SK-N-DZ (cell line): ENCODE measurements around the gene OLA1.

ENCODE experiments used
- DNase-seq: peaks from one replicate; pipeline ENCODE4 v3.0.0-alpha.2; 2015; ENCODE audit warnings: low spot score

The OLA1 gene

GRCh38 chr2:174066871-174067270 lies 181.5 kb downstream of the OLA1 start:
- DNase-seq: no peak

DNA sequence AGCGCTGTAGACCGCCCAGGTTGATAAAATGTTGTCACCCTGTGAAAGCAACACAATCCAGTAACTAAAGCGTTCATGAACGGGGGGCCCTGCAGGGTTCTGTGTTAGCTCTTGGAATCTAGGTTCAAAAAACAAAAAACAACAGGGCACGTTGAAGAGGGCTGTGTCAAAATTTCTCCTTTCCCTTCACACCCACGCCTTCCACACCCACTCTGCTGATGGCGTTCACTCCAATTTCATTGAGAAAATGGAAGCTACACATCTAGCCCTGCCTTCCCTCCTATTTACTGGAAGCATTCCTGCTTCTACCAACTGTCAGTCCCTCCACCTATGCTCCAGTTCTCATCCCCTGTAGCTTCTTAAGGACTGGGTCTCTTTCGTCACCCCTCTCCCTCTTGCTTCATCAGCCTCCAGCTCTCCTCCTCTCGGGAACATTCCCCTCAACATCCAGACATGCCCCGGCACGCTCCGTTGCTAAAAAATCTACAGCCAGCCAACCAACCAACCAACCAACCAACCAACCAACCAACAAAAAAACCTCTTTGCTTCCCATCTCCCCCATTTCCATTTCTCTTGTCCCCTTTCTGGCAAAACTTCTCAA lies 184.7 kb downstream of the OLA1 start:
- DNase-seq: no peak

GRCh38 chr2:174062934-174063333 lies 185.4 kb downstream of the OLA1 start:
- no peak for DNase-seq

- no peak for DNase-seq
Observed at GRCh38 chr2:174059884-174060244, 188.5 kb downstream of the OLA1 start.

- DNase-seq: no peak
Observed at GRCh38 chr2:174059178-174059883, 189.0 kb downstream of the OLA1 start.

GRCh38 chr2:174058456-174058855 lies 189.9 kb downstream of the OLA1 start:
- no peak for DNase-seq

GRCh38 chr2:174058026-174058425 lies 190.3 kb downstream of the OLA1 start:
- no peak for DNase-seq

DNA sequence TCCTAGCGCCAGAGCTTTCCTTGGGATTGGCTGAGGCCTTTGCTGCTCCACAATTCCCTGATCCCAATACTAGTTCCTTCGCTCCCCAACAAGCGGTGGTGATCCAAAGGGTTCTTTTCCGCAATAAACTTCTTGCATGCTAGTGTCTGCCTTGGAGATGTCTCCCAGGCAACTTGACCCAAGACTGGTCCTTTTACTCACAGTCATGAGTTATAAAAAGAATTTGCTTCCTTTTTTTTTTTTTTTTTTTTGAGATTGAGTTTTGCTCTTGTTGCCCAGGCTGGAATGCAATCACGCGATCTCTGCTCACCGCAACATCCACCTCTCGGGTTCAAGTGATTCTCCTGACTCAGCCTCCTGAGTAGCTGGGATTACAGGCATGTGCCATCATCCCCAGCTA lies 193.4 kb downstream of the OLA1 start:
- DNase-seq: no peak

GRCh38 chr2:174053355-174054151 lies 194.8 kb downstream of the OLA1 start:
- DNase-seq: no peak

DNA sequence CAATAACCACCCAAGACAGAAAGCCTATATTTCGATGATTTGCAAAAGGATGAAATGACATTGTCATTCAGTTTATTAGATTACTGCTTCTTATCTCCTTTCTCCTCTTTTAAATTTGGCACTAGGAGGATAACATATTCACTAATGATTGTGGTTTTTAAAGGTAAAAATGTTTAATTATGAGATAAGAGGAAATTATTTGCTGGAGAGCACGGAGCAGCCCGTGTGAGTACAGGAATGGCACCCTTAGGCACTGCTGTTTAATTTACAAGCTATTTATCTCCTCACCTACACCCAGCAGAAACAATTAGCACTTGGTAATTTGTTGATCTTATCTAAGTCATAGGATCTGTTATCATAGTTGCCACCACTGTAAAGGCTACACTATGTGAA lies 195.8 kb downstream of the OLA1 start:
- no peak for DNase-seq

DNA sequence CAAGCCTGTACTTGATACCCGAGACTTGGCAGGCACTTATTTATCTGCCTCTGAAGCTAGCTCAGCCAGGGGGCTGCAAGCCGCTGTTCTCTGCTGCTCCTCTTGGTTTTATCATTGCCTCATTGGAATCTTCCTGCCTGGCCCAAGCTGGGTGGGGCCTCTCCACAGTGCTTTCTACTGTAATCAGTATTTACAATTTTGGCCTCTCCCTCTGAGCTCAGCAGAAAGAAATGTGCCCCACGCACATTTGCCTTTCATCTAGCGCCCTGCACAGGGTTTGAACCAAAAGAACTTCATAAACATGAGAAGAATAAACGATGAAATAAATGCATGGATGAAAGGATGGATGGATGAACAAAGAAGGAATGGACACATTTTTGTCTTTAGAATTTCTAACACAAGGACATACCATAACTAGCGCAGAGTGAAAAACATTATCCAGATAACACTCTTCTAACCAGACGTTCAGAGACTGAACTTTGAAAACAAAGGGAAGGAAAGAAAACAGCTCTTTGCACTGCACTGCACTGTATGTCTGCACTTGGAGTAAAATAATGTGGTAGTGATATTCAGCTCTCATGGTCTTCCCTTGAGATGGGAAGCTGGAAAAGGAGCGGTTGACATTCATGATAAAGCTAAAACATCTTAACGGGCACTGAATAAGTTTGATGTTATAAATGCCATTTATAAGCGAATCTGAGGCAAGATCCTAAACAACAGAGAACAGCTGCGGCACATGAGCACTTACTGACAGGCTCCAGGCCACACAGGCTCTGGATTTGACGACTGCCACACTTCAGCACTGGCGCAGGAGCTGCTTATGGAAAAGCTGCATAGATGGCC lies 196.4 kb downstream of the OLA1 start:
- peak; percentile 75 for DNase-seq

DNA sequence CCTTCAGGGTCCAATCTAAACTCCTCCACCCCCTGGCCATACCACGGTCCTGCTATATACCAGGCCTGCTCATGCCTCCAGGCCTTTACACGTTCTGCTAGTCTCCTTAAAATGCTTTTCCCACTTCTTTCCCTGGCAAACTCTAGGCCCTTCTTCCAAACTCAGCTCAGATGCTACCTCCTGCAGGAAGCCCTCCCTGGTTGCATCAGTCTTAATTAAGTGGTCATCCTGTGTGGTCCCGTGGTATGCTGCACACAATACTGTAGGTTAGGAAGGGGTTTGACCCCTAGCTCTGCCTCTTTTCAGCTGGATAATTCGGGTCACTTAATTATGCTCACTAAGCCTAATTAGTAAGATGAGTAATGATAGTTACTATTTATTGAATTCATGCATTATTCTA lies 197.3 kb downstream of the OLA1 start:
- no peak for DNase-seq

- DNase-seq: no peak
Observed at GRCh38 chr2:174049895-174050294, 198.4 kb downstream of the OLA1 start.

DNA sequence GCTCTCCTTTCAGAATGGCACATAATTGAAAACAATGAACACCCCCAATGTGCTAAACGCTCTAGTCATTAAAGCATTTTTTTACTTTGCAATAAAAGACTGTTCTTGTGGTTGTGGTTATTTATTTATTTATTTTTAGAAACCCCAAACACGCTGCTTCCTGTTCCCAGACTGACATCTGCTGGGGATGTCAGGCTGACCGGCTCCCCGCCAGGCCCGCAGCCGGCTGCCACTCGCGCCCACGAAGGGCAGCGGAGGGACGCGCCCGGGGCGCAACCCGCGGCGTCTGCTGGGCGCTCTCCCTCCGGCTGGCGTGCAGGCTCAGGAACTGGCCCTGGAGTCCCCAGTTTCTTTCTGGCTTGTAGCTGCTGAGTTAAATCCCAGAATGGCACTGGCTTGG lies 200.1 kb downstream of the OLA1 start:
- no peak for DNase-seq

GRCh38 chr2:174047746-174048145 lies 200.6 kb downstream of the OLA1 start:
- no peak for DNase-seq

DNA sequence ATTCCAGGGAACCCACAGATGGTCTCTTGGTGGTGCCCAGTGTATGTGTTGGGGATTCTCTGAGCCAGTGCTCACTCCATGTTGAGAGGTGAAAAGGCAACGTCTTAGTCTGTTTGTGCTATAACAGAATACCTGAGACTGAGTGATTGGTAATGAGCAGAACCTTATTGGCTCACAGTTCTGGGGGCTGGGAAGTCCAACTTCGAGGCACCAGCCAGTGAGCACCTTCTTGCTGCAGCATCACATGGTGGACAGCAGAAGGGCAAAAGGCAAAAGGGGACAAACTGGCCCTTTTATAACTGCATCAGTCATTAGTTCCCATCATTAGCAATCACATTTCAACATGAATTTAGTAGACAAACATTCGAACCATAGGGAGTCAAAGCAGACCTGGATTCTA lies 202.2 kb downstream of the OLA1 start:
- no peak for DNase-seq

GRCh38 chr2:174044556-174044955 lies 203.8 kb downstream of the OLA1 start:
- no peak for DNase-seq

DNA sequence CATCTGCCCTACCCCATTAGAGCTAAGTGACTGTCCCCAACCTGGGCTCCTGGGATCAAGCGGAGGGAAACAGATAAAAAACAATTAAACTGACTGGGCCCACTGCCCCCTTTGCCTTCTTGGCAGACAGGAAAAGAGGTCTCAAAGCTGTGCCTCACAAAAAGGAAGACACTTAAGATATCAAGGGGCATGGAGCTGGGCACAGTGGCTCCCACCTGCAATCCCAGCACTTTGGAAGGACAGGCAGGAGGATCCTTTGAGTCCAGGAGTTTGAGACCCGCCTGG lies 208.0 kb downstream of the OLA1 start:
- no peak for DNase-seq

GRCh38 chr2:174039551-174040416 lies 208.5 kb downstream of the OLA1 start:
- peak; percentile 85 for DNase-seq

DNA sequence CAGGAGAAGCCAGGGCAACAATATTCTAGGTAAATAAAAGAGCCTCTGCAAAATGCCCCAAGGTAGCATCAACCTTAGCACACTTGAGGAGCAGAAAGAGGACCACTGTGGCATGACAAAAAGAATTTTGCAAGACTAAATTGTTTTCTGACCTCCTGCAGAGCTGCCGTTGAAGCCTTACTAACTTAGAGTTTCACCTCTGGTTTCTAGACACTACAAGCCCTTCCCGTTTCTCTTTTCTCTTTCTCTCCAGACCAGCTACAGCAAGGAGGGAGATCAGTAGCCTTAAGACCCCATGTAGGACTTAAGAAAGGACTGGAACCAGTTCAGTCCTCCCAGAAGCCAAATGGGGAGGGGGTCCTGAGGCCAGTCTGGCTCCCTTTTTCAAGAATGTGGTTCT lies 209.9 kb downstream of the OLA1 start:
- DNase-seq: no peak

GRCh38 chr2:174036825-174037224 lies 211.5 kb downstream of the OLA1 start:
- no peak for DNase-seq
